Ureter (tissue), 1 donor: ENCODE data around the gene PLA2G1B. TPM values are rescaled to one million over a fixed set of nuclear protein-coding genes. Genes with fewer than 3 reads are reported as not detected.

Experiments used
- DNase-seq: peaks from one replicate; pipeline ENCODE4 v3.0.0-alpha.2; 2020; ENCODE audit warnings: low spot score
- total RNA-seq: library from RNA; stranded (reverse); gene quantifications from one replicate; pipeline ENCODE4 v1.2.4, GENCODE V29; 2023
- donor health status: DM: yes; HTN: yes; CAD: no.

PLA2G1B gene
- total RNA-seq, 1 donor from 2014 or later = not detected

GRCh38 chr12:120324841-120325417, 2.6 kb downstream of the PLA2G1B start:
- no peak for DNase-seq

- DNase-seq = no peak
Observed at GRCh38 chr12:120323772-120324171, 3.8 kb downstream of the PLA2G1B start.

DNA sequence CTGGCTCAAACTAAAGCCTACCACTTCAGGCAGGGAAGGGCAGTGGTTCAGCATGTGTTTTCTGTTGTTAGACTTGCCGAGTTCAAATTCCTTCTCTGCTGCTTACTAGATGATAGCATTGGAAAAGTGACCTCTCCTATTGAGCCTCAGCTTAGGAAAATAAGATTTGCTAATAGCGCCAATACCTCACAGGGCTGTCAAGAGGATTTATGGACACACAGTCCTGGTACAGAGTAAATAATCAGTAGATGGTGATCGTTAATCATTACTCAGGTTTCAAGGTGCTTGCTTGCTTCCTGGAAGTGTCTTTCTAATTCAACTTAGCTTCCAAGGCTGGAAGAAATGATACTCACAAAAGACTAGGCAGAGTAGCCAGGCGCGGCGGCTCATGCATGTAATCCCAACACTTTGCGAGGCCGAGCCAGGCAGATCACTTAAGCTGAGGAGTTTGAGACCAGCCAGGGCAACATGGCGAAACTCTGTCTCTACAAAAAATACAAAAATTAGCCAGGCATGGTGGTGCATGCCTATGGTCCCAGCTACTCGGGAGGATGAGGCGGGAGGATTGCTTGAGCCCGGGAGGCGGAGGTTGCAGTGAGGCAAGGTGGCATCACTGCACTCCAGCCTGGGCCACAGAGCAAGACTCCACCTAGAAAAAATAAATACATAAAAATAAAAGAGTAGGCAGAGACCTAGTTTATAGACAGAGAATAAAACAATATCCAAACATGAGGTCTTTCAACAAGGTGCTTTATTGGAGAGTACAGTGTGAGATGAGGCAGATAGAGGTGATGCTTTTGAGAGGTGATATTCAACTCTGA, 6.0 kb downstream of the PLA2G1B start:
- DNase-seq = no peak

DNA sequence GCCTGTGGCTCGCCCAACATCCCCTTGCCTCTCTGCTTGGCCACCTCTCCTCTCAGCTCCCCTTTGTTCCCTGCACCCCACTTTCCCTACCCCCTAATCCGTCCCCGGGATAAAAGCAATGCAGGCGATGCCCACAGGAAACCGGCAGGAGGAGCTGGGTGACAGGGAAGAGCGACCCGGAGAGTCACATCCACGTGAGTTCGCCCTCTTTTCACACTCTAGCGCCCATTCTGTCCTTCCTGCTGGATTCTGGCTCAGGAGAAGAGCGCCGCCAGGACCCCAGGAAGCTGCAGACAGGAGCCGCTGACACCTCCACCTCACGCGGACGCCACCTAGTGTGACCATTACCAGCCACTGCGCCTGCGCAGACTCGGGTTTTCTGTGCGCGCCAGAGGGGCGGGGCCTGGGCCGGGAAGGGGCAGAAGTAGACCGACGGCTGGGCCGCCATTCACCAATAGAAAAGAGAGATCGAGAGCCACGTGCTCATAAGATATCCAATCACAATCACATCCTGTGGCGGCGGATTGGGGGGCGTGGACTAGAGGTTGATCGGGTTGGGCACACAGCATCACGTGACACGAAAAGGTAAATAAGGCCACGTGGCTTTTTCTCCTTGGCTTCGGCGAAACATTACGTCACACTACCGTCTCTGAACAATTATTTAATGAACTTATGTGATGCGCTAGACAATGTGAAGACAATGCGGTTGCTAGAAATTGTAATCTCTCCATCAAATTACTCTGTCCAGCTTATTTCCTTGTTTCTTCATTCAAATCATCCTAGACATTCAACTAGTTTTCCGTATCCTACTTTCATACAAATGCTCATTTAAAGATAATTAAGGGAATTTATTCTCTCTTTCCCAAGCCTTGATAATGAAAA, 10.1 kb downstream of the PLA2G1B start:
- peak; percentile 99 for DNase-seq

DNA sequence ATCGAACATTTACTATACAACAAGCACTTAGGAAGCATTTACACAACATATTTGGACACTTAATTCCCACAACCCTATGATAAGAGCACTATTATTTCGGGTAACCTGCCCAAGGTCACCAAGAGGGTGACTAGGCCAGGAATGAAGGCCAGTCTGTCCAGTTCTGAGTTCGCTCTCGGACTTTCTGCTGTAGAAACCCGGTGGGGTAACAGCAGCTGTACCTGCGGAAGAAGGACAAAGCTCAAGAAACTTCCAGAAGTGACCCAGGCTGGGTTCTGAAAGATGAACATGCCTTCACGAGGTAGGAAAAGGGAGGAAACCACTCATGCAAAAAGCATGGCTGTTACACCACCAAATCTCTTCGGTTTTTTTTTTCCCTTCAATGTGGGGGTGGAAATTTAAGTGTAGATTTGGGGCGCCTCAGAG, 10.8 kb downstream of the PLA2G1B start:
- no peak for DNase-seq

- DNase-seq = no peak
Observed at GRCh38 chr12:120314220-120314619, 13.4 kb downstream of the PLA2G1B start.

DNA sequence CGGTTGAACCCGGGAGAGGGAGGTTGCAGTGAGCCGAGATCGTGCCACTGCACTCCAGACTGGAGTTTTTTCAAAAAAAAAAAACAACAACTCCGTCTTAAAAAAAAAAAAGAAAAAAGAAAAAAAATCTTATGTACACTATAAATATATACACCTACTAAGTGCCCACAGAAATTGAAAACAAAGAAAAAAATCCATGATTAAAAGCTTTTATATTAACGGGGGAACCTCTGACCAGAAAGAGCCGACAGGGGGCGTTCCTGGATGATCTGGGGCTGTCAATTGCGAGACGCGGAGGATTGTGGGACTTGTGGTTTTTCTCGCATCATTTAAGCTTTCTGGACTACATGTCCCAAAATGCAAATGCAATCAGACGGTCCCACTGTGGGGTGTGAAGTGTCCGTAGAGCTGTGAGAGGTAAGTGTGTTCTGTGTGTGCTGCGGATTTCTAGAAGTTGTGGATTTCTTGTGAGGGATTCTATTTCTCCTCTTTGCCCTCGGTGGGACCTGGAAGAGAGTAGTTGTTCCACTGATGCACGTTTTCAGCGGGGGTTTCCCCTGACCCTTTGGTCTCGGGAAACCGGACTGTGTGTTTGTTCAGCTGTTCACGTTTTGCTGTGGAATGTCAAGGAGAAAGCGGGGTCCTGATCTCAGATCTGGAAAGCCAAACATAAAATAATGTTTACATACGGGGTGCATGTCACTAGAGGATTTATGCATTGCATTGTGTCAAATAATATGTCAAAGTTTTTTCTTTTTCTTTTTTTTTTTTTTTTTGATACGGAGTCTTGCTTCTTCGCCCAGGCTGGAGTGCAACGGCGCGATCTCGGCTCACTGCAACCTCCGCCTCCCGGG, 25.4 kb downstream of the PLA2G1B start, which contains the start of gene SIRT4:
Gene SIRT4, plus strand, starts transcription at position 360 of the 854 bp plus-strand sequence. CDS start 1,241 bp downstream, outside the sequence.
- peak; percentile 88 for DNase-seq

DNA sequence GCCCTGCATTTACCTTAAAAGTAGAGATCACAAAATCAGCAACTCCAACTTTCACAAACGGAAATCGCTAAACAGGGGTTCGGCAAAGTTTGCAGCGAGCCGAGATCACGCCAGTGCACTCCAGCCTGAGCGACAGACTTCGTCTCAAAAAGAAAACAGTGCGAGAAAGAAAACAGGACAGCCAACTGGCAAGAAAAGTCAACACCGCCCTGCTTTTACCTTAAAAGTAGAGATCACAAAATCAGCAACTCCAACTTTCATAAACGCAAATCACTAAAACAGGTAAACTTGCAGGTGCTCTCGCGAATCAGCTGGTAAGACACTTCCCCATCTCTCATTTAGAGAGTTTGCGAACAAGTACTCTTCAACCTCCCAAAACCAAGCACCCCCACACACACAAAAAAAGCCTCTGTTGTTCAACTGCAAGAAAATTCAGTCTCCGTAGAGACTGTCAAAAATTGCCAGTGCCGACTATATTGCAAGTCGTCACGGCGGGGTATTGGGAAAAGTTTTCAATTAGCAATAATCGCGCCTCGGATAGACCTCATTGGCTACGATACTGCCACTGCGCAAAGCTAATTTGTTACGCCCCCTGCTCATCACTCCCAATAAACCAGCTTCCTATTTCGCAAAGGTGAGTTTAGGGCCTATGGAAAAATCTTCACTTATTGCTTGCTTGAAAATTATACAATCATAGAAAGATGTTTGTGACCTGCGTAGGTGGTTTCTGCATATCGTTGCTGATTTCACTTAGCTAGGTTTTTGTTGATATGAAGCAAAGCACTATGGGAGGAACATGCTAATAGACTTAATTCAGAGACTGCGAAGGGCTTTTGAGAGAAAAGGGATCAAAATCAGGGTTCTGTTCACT, 34.7 kb downstream of the PLA2G1B start, which contains the start of gene RNU4-1:
Gene RNU4-1, minus strand, starts transcription at position 577 of the 871 bp plus-strand sequence.
- DNase-seq = peak; percentile 83

DNA sequence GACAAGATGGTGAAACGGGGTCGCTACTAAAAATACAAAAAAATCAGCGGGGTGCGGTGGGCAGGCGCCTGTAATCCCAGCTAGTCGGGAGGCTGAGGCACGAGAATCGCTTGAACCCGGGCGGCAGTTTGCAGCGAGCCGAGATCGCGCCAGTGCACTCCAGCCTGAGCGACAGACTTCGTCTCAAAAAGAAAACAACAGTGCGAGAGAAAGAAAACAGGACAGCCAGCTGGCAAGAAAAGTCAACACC, 35.2 kb downstream of the PLA2G1B start:
- no peak for DNase-seq

DNA sequence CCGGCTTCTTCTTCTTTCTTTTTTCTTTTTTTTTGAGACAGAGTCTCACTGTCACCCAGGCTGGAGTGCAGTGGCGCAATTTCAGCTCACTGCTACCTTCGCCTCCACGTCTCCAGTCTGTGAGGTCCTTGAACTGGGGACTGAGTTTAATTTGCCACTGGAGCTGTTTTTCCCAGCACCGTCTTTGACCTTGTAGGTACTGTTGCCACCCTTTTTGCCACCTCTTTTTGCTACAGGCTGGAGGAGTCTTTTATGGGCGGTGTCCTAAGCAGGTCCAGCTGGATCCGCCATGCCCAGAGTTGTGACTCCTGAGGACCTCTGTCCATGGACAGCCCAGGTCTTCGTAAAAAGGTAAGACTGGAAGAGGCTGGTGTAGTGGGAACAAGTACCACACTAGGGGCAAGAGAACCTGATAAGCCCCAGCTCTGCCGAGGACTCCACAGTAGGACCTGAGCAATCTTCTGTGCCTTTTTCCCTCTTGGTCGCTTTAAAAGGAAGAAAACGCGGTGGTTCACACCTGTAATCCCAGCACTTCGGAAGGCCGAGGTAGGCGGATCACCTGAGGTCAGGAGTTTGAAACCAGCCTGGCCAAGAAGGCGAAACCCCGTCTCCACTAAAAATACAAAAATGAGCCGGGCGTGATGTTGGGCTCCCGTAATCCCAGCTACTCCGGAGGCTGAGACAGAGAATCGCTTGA, 36.8 kb downstream of the PLA2G1B start:
- no peak for DNase-seq

DNA sequence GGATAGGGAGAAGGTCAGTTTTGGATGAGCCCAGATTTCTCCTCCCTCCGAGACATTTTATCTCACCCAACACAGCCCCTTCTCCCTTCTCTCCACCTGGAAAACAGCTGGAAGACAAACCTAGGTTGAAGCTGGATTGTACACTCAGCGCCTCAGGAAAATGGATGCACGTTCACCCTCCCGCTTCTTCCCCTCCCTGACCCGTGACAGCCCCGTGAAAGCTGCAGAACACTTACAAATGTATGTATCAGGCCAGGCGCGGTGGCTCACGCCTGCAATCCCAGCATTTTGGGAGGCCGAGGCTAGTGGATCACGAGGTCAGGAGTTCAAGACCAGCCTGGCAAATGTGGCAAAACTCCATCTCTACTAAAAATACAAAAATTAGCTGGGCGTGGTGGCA, 40.1 kb downstream of the PLA2G1B start:
- no peak for DNase-seq

- DNase-seq = no peak
Observed at GRCh38 chr12:120286768-120287490, 40.6 kb downstream of the PLA2G1B start.

- DNase-seq = no peak
Observed at GRCh38 chr12:120284381-120284780, 43.2 kb downstream of the PLA2G1B start.

GRCh38 chr12:120283318-120283717, 44.3 kb downstream of the PLA2G1B start:
- no peak for DNase-seq

GRCh38 chr12:120278137-120279069, 49.2 kb downstream of the PLA2G1B start:
- DNase-seq = no peak

DNA sequence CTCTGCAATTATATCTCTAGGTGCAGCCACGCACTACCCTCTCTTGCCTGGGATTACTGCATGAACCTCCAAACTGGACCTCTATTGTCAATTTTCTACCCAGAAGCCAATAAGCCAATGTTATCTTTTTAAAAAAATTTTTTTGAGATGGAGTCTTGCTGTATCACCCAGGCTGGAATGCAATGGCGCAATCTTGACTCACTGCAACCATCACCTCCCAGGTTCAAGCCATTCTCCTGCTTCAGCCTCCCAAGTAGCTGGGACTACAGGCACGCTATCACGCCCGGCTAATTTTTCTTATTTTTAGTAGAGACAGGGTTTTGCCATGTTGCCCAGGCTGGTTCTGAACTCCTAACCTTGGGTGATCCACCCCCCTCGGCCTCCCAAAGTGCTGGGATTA, 50.8 kb downstream of the PLA2G1B start:
- no peak for DNase-seq
